Panc1 (cell line): Measurements from ENCODE around the gene GPC1. TPM values are rescaled to one million over a fixed set of nuclear protein-coding genes. Genes with fewer than 3 reads are reported as not detected.

Source experiments
- ATAC-seq: fragments of 200-7000 bp; cut with Tn5 transposase; 2 replicates; pipeline ENCODE4 v1.9.1; 2020; ENCODE audit warnings: mild to moderate bottlenecking, moderate library complexity
- BruUV-seq: library from RNA; stranded (reverse); fragments of 400-500 nt; replicated peaks from 2 replicates; lab custom pipeline; 2021; lab: Mats Ljungman, UMichigan
- CTCF ChIA-PET: fragments of 300-600 bp; sonication (Branson Sonifier 250); formaldehyde crosslinking; loops from one replicate; lab custom pipeline; 2022; ENCODE audit warnings: antibody characterized with exemption; lab: Charles Lee
- POLR2A ChIA-PET: fragments of 300-600 bp; sonication (Branson Sonifier 250); formaldehyde crosslinking; loops from one replicate; lab custom pipeline; 2022; ENCODE audit warnings: antibody characterized with exemption; lab: Charles Lee
- DNase-seq: peaks from one replicate; pipeline ENCODE4 v3.0.0-alpha.2; 2010; ENCODE audit warnings: low read depth, low spot score
- H3K27ac ChIP-seq: 2 replicates; pipeline ENCODE4 v1.5.1; 2011; ENCODE audit warnings: mild to moderate bottlenecking, low read length, inconsistent platforms
- H3K27me3 ChIP-seq: fragments of 200-500 bp; sonication (Bioruptor generic); 2 replicates; pipeline ENCODE4 v1.6.0; 2014; ENCODE audit warnings: low read length, inconsistent platforms; ENCODE audit not compliant: control insufficient read depth, insufficient read depth
- H3K36me3 ChIP-seq: fragments of 200-500 bp; sonication (Bioruptor generic); 2 replicates; pipeline ENCODE4 v1.5.1; 2014; ENCODE audit warnings: inconsistent platforms, mild to moderate bottlenecking, low read length, moderate library complexity; ENCODE audit not compliant: control insufficient read depth, insufficient read depth
- H3K4me1 ChIP-seq: 2 replicates; pipeline ENCODE4 v1.5.1; 2011; ENCODE audit warnings: inconsistent platforms, mild to moderate bottlenecking, low read length, moderate library complexity; ENCODE audit not compliant: control insufficient read depth, insufficient read depth
- H3K4me3 ChIP-seq, 2 experiments: 2 replicates each; pipeline ENCODE4 v1.5.1; 2011 to 2012; ENCODE audit warnings: low read depth in 2 of 2, low read length in 2 of 2, mild to moderate bottlenecking in 2 of 2, inconsistent platforms in 1 of 2, moderate library complexity in 1 of 2
- H3K9me3 ChIP-seq: fragments of 200-500 bp; sonication (Bioruptor generic); 2 replicates; pipeline ENCODE4 v1.5.1; 2014; ENCODE audit warnings: low read depth, mild to moderate bottlenecking, inconsistent platforms, low read length, moderate library complexity; ENCODE audit not compliant: control insufficient read depth, insufficient read depth
- POLR2AphosphoS5 ChIP-seq: IDR thresholded peaks from 2 replicates; pipeline ENCODE4 v1.6.1; 2012; ENCODE audit warnings: mild to moderate bottlenecking, low read depth, low read length, moderate library complexity
- SIN3A ChIP-seq: IDR thresholded peaks from 2 replicates; pipeline ENCODE4 v1.6.1; 2012; ENCODE audit warnings: low read depth, mild to moderate bottlenecking, low read length, moderate library complexity, borderline replicate concordance; ENCODE audit not compliant: insufficient read depth
- TCF7L2 ChIP-seq: IDR thresholded peaks from 2 replicates; pipeline ENCODE4 v1.6.1; 2011; ENCODE audit warnings: mild to moderate bottlenecking, low read depth, low read length, inconsistent platforms
- in situ Hi-C: cut with HindIII; loops from 2 replicates; pipeline ENCODE4 v1.10.0; 2016; ENCODE audit warnings: low sequenced_read_pairs, low pct_unique_long_range_greater_than_20kb
- intact Hi-C: fragments of 100-400 bp; cut with micrococcal nuclease; formaldehyde crosslinking; loops from one replicate; pipeline ENCODE4 v1.10.0; 2022; ENCODE audit not compliant: unreplicated experiment
- total RNA-seq: library from RNA; stranded (reverse); gene quantifications from one replicate; pipeline ENCODE4 v1.2.1, GENCODE V29; 2021; ENCODE audit not compliant: unreplicated experiment
- TF ChIP-seq, protein P1 (sequence below): fragments of 450-650 bp; IDR thresholded peaks from 2 replicates; pipeline ENCODE4 v1.5.1; 2017; ENCODE audit warnings: mild to moderate bottlenecking
- TF ChIP-seq, protein P2 (sequence below), 2 experiments: IDR thresholded peaks; 2 replicates each; pipeline ENCODE4 v1.6.1; 2011 to 2012; ENCODE audit warnings: low read depth in 2 of 2, control low read depth in 1 of 2, low read length in 1 of 2, mild to moderate bottlenecking in 1 of 2, moderate library complexity in 1 of 2; ENCODE audit not compliant: insufficient read depth in 1 of 2

The GPC1 gene
- total RNA-seq, 1 experiment from 2014 or later = 88.7 TPM

- Histone ChIP-seq H3K4me1 (peaks cover 47% of the 10 kb centered on the region), H3K9me3 (no peaks in the 10 kb centered on the region), H3K27ac (no peak overlapping the region), H3K27me3 (no peaks in the 10 kb centered on the region), H3K4me3 (no peak overlapping the region), H3K36me3 (no peaks in the 10 kb centered on the region; the same call in 1 of the 2 replicates)
- CTCF ChIA-PET = no interaction called here
- intact Hi-C loops = no loop called here
- ATAC-seq = no peak
- POLR2A ChIA-PET = no interaction called here
- no TSS peak for BruUV-seq
- in situ Hi-C loops = no loop called here
- DNase-seq = no peak
- TF ChIP-seq POLR2AphosphoS5 = no peak
- TF ChIP-seq SIN3A = no peak
- TF ChIP-seq, protein P1, sequence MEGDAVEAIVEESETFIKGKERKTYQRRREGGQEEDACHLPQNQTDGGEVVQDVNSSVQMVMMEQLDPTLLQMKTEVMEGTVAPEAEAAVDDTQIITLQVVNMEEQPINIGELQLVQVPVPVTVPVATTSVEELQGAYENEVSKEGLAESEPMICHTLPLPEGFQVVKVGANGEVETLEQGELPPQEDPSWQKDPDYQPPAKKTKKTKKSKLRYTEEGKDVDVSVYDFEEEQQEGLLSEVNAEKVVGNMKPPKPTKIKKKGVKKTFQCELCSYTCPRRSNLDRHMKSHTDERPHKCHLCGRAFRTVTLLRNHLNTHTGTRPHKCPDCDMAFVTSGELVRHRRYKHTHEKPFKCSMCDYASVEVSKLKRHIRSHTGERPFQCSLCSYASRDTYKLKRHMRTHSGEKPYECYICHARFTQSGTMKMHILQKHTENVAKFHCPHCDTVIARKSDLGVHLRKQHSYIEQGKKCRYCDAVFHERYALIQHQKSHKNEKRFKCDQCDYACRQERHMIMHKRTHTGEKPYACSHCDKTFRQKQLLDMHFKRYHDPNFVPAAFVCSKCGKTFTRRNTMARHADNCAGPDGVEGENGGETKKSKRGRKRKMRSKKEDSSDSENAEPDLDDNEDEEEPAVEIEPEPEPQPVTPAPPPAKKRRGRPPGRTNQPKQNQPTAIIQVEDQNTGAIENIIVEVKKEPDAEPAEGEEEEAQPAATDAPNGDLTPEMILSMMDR = no peak
- TF ChIP-seq, protein P2, sequence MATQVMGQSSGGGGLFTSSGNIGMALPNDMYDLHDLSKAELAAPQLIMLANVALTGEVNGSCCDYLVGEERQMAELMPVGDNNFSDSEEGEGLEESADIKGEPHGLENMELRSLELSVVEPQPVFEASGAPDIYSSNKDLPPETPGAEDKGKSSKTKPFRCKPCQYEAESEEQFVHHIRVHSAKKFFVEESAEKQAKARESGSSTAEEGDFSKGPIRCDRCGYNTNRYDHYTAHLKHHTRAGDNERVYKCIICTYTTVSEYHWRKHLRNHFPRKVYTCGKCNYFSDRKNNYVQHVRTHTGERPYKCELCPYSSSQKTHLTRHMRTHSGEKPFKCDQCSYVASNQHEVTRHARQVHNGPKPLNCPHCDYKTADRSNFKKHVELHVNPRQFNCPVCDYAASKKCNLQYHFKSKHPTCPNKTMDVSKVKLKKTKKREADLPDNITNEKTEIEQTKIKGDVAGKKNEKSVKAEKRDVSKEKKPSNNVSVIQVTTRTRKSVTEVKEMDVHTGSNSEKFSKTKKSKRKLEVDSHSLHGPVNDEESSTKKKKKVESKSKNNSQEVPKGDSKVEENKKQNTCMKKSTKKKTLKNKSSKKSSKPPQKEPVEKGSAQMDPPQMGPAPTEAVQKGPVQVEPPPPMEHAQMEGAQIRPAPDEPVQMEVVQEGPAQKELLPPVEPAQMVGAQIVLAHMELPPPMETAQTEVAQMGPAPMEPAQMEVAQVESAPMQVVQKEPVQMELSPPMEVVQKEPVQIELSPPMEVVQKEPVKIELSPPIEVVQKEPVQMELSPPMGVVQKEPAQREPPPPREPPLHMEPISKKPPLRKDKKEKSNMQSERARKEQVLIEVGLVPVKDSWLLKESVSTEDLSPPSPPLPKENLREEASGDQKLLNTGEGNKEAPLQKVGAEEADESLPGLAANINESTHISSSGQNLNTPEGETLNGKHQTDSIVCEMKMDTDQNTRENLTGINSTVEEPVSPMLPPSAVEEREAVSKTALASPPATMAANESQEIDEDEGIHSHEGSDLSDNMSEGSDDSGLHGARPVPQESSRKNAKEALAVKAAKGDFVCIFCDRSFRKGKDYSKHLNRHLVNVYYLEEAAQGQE (IDR thresholded peaks at IDR 0.05; ENCODE audit: insufficient read depth in 1 of 2, low read depth in 2 of 2, low read length in 1 of 2) = no peak
- no peak for TF ChIP-seq TCF7L2
Observed at GRCh38 chr2:240458900-240459391, 23.5 kb downstream of the GPC1 start.

GRCh38 chr2:240459401-240460252, 24.2 kb downstream of the GPC1 start:
- in situ Hi-C loops = no loop called here
- no TSS peak for BruUV-seq
- Histone ChIP-seq H3K27ac (no peak overlapping the region), H3K9me3 (no peaks in the 10 kb centered on the region), H3K36me3 (no peaks in the 10 kb centered on the region; the same call in 1 of the 2 replicates), H3K4me1 (peaks cover 41% of the 10 kb centered on the region), H3K4me3 (no peak overlapping the region), H3K27me3 (no peaks in the 10 kb centered on the region)
- DNase-seq (no peak), ATAC-seq (peak; percentile 36)
- ChIA-PET CTCF (no interaction called here), POLR2A (no interaction called here)
- intact Hi-C loops = no loop called here
- TF ChIP-seq, protein P1 = no peak
- no peak for TF ChIP-seq SIN3A
- no peak for TF ChIP-seq TCF7L2
- TF ChIP-seq, protein P2 (IDR thresholded peaks at IDR 0.05; ENCODE audit: insufficient read depth in 1 of 2, low read depth in 2 of 2, low read length in 1 of 2) = no peak
- no peak for TF ChIP-seq POLR2AphosphoS5
